ENCODE data around the gene ATF6.

GRCh38 chr1:161948435-161948834 is 182.3 kb downstream of the ATF6 start:
- TF ChIP-seq ZMAT4 (CRISPR knock-in tag; IDR thresholded peaks at IDR 0.05), result no peak
- TF ChIP-seq ATF3 (CRISPR knock-in tag; conservative IDR thresholded peaks at IDR 0.05), result no peak
- no peak for TF ChIP-seq ELF4 (CRISPR knock-in tag; IDR thresholded peaks at IDR 0.05; ENCODE audit: low read depth)
- no peak for TF ChIP-seq CTCF (IDR thresholded peaks at IDR 0.05)
- no peak for TF ChIP-seq MAX (CRISPR knock-in tag; IDR thresholded peaks at IDR 0.05)
- no peak for TF ChIP-seq ZSCAN18 (CRISPR knock-in tag; IDR thresholded peaks at IDR 0.05)
- TF ChIP-seq ARID4B (CRISPR knock-in tag; IDR thresholded peaks at IDR 0.05; ENCODE audit: borderline replicate concordance), result no peak
- TF ChIP-seq FOXP1 (CRISPR knock-in tag; IDR thresholded peaks at IDR 0.05; ENCODE audit: borderline replicate concordance), result no peak
- no peak for TF ChIP-seq TEAD4 (CRISPR knock-in tag; IDR thresholded peaks at IDR 0.05)

Data from WTC11 (cell line).